Left lung (tissue), 10 donors: Measurements from ENCODE around the gene FKBP1B. TPM values are rescaled to one million over a fixed set of nuclear protein-coding genes. Genes with fewer than 3 reads are reported as not detected.
"Not testable (repeated sequence)": the region's sequence is repeated elsewhere in the genome, so short reads cannot be mapped to it uniquely, and the experiment has no call there.

Source experiments
- ATAC-seq: fragments of 200-7000 bp; cut with Tn5 transposase; one replicate; pipeline ENCODE4 v1.9.1; 2020; ENCODE audit warnings: moderate library complexity
- DNase-seq, 4 donors: peaks; one replicate each; pipeline ENCODE4 v3.0.0-alpha.2; 2013 to 2020
- H3K27ac ChIP-seq, 2 donors: fragments of 200-600 bp; sonication (generic) in 1 of 2; one replicate each; pipeline versions ENCODE4 v1.5.0 to v1.8.0; 2020 to 2021
- H3K27me3 ChIP-seq, 2 donors: fragments of 200-600 bp; sonication (generic) in 1 of 2; one replicate each; pipeline versions ENCODE4 v1.5.0 to v1.8.0; 2020 to 2021
- H3K36me3 ChIP-seq, 2 donors: fragments of 200-600 bp; sonication (generic) in 1 of 2; one replicate each; pipeline versions ENCODE4 v1.5.0 to v1.8.0; 2020 to 2021
- H3K4me1 ChIP-seq, 2 donors: fragments of 200-600 bp; one replicate each; pipeline ENCODE4 v1.8.0; 2021
- H3K4me3 ChIP-seq, 2 donors: fragments of 200-600 bp; sonication (generic) in 1 of 2; one replicate each; pipeline versions ENCODE4 v1.5.0 to v1.8.0; 2020 to 2021; ENCODE audit warnings: mild to moderate bottlenecking in 1 of 2
- H3K9me3 ChIP-seq, 2 donors: fragments of 200-600 bp; sonication (generic) in 1 of 2; one replicate each; pipeline versions ENCODE4 v1.5.0 to v1.8.0; 2020 to 2021
- intact Hi-C, 2 donors: fragments of 100-400 bp; cut with DNase I; formaldehyde crosslinking; loops; one replicate each; pipeline versions ENCODE4 v1.11.2 to v1.14.2; 2022
- polyA plus RNA-seq, 6 donors: library from polyadenylated mRNA; unstranded; fragments of 120-200 nt; gene quantifications; one replicate each; pipeline ENCODE4 v1.2.1, GENCODE V29; 2013; ENCODE audit not compliant: insufficient read length in 6 of 6
- total RNA-seq, 2 donors: library from RNA; stranded (reverse); fragmentation: NEBNext Ultra II Directional; extraction: Animal tissue kit (Norgen Biotek cat#: 25700); gene quantifications; one replicate each; pipeline ENCODE4 v1.2.1, GENCODE V29; 2021
- TF ChIP-seq, protein P1 (sequence below), 2 donors: fragments of 200-600 bp; sonication (generic) in 1 of 2; IDR thresholded peaks; one replicate each; pipeline versions ENCODE4 v1.5.0 to v1.8.0; 2021; ENCODE audit warnings: antibody characterized with exemption in 2 of 2
- donor health status: DM: no; HTN: yes; CAD: no.
- donor health status: DM: no; HTN: no; CAD: no.

Gene FKBP1B
- total and polyA plus RNA-seq, 8 donors = 9.6 to 18.7 (median 14.7) TPM

DNA sequence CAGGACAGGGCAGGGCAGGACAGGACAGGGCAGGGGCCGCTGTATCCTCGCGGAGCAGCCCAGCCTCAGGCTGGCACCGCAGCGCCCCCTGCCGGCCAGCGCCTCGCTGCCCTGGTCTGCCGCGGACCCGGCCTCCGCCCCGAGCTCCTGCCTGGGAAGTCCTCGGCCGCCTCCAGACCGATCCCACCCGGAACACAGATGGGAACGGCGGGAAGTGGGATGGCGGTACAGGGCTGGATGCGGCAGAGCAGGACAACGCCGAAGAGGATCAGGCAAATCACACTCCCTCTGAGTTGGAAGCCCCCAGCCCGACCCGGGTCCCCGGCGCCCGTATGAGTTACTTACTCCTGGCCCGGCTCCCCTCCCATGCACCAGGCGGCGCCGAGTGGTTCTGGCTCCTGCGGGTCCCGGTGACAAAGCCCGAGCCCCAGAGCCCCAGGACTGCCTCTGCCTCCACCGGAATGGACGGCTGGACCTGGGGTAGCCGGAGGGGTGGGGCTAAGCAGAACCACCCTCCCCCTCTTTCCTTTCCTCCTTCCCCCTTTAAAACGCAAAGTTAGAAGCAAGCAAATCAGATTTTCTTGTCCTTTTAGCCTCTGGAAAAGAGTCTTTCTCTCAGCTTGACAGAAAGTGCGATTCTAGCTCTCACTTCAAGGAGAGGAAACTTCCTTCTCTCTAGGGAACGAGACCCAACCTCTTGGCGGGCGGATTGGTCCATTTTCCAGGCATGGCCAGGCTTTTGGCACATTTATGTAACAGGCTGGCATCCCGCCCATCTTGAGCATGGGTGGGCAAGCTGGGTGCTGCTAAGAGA, 35.1 kb downstream of the FKBP1B start, which contains the start of gene TP53I3:
TSS of gene TP53I3 (minus strand) at position 449 of the 814 bp plus-strand sequence. CDS start 508 bp downstream, outside the sequence.
- Histone ChIP-seq H3K36me3 (peaks cover 0 to 26% of the 10 kb centered on the region in 2 donors), H3K27me3 (no peaks in the 10 kb centered on the region), H3K4me1 (peaks cover 9 to 43% of the 10 kb centered on the region in 2 donors), H3K9me3 (no peaks in the 10 kb centered on the region), H3K4me3 (peak within 1 kb of the TSS; percentile 62 to 67), H3K27ac (peak within 1 kb of the TSS; percentile 90 to 96)
- ATAC-seq (peak; percentile 94), DNase-seq (peak; percentile 91 to 100 (median 94))
- intact Hi-C loops = no loop called here
- TF ChIP-seq, protein P1, sequence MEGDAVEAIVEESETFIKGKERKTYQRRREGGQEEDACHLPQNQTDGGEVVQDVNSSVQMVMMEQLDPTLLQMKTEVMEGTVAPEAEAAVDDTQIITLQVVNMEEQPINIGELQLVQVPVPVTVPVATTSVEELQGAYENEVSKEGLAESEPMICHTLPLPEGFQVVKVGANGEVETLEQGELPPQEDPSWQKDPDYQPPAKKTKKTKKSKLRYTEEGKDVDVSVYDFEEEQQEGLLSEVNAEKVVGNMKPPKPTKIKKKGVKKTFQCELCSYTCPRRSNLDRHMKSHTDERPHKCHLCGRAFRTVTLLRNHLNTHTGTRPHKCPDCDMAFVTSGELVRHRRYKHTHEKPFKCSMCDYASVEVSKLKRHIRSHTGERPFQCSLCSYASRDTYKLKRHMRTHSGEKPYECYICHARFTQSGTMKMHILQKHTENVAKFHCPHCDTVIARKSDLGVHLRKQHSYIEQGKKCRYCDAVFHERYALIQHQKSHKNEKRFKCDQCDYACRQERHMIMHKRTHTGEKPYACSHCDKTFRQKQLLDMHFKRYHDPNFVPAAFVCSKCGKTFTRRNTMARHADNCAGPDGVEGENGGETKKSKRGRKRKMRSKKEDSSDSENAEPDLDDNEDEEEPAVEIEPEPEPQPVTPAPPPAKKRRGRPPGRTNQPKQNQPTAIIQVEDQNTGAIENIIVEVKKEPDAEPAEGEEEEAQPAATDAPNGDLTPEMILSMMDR (IDR thresholded peaks at IDR 0.05) = peak; percentile 97 to 99

GRCh38 chr2:24085200-24085489, 35.6 kb downstream of the FKBP1B start:
- Histone ChIP-seq H3K27ac (peak overlapping the region; percentile 90 to 96), H3K4me3 (peak overlapping the region; percentile 62 to 67), H3K27me3 (no peaks in the 10 kb centered on the region), H3K4me1 (peaks cover 9 to 43% of the 10 kb centered on the region in 2 donors), H3K36me3 (peaks cover 0 to 21% of the 10 kb centered on the region in 2 donors), H3K9me3 (no peaks in the 10 kb centered on the region)
- ATAC-seq (peak; percentile 1), DNase-seq (no peak)
- TF ChIP-seq, protein P1 (IDR thresholded peaks at IDR 0.05) = no peak
- intact Hi-C loops = no loop called here

DNA sequence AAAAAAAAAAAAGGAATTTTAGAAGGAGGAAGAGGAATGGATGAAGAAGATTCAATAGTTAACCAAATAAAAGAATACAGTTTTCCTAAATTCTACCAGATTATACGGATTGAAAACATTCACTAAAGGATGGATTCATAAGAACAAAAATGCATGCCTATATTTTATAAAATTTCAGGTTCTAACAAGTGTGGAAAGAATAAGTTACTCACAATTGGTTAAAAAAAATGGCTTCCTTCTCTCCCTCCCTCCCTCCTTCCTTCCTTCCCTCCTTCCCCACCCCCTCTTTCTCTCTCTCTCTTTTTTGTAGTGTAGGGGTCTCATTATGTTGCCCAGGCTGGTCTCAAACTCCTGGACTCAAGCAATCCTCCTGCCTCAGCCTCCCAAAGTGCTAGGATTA, 36.7 kb downstream of the FKBP1B start:
- peaks cover 8 to 35% of the 10 kb centered on the region in 2 donors for H3K4me1 ChIP-seq
- ATAC-seq (no peak), DNase-seq (no peak)
- intact Hi-C loops = no loop called here
- no peak overlapping the region for H3K4me3 ChIP-seq
- H3K27ac ChIP-seq = no peak overlapping the region
- H3K9me3 ChIP-seq = no peaks in the 10 kb centered on the region
- TF ChIP-seq, protein P1 (IDR thresholded peaks at IDR 0.05) = no peak
- no peaks in the 10 kb centered on the region for H3K27me3 ChIP-seq
- peaks cover 0 to 13% of the 10 kb centered on the region in 2 donors for H3K36me3 ChIP-seq

DNA sequence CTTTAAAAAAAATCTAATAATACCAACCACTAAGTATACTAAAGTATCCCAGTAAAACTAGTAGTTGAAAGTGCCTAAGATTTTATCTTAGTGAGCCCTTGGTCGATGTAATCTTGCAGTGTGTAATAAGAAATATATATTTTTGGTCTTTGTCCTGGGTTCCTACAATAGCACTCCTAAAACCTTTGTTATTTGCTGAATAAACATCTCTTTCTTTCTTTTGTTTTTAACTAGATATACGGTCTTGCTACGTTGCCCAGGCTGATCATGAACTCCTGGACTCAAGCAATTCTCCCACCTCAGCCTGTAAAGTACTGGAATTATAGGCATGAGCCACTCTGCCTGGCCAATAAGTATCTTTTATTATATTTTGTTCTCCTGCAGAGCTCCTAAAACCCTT, 37.5 kb downstream of the FKBP1B start:
- Histone ChIP-seq H3K27me3 (no peaks in the 10 kb centered on the region), H3K9me3 (no peaks in the 10 kb centered on the region), H3K36me3 (peaks cover 0 to 8% of the 10 kb centered on the region in 2 donors), H3K4me3 (no peak overlapping the region), H3K27ac (no peak overlapping the region), H3K4me1 (peaks cover 5 to 28% of the 10 kb centered on the region in 2 donors)
- intact Hi-C loops = no loop called here
- TF ChIP-seq, protein P1 (IDR thresholded peaks at IDR 0.05) = no peak
- DNase-seq = no peak
- no peak for ATAC-seq

- TF ChIP-seq, protein P1 (IDR thresholded peaks at IDR 0.05) = no peak
- intact Hi-C loops = no loop called here
These were observed 39.3 kb downstream of the FKBP1B start for GRCh38 chr2:24088821-24089359.

DNA sequence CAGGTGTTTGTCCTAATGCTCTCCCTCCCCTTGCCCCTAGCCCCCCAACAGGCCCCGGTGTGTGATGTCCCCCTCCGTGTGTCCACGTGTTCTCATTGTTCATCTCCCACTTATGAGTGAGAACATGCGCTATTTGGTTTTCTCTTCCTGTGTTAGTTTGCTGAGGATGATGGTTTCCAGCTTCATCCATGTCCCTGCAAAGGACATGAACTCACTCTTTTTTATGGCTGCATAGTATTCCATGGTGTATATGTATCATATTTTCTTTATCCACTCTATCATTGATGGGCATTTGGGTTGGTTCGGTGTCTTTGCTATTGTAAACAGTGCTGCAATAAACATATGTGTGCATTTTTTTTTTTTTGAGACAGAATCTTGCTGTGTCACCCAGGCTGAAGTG, 43.7 kb downstream of the FKBP1B start:
- H3K27me3 ChIP-seq, H3K4me3 ChIP-seq, H3K4me1 ChIP-seq, DNase-seq, H3K27ac ChIP-seq, ATAC-seq, H3K9me3 ChIP-seq, intact Hi-C loops: not testable (repeated sequence)
- H3K36me3 ChIP-seq = peaks cover 0 to 21% of the 10 kb centered on the region in 2 donors

More at GRCh38 chr2:24088821-24089359, 39.3 kb downstream of the FKBP1B start:
- no peaks in the 10 kb centered on the region for H3K27me3 ChIP-seq
- no peak for ATAC-seq
- no peak overlapping the region for H3K27ac ChIP-seq
- no peaks in the 10 kb centered on the region for H3K9me3 ChIP-seq
- no peak overlapping the region for H3K4me3 ChIP-seq
- H3K4me1 ChIP-seq = peaks cover 0 to 12% of the 10 kb centered on the region in 2 donors
- no peak for DNase-seq
- H3K36me3 ChIP-seq = no peaks in the 10 kb centered on the region

DNA sequence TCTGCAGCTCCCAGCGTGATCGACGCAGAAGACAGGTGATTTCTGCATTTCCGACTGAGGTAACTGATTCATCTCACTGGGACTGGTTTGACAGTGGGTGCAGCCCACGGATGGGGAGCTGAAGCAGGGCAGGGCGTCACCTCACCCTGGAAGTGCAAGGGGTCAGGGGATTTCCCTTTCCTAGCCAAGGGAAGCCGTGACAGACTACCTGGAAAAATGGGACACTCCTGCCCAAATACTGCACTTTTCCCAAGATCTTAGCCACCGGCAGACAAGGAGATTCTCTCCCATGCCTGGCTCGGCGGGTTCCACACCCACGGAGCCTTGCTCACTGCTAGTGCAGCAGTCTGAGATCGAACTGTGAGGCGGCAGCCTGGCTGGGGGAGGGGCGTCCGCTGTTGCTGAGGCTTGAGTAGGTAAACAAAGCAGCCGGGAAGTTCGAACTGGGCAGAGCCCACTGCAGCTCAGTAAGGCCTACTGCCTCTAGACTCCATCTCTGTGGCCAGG, 45.7 kb downstream of the FKBP1B start:
- H3K9me3 ChIP-seq, H3K27ac ChIP-seq, H3K4me3 ChIP-seq, intact Hi-C loops, ATAC-seq, H3K4me1 ChIP-seq, DNase-seq, H3K27me3 ChIP-seq: not testable (repeated sequence)
- peaks cover 0 to 21% of the 10 kb centered on the region in 2 donors for H3K36me3 ChIP-seq

- H3K27ac ChIP-seq, DNase-seq, H3K4me3 ChIP-seq, ATAC-seq, intact Hi-C loops, H3K27me3 ChIP-seq, H3K9me3 ChIP-seq, H3K4me1 ChIP-seq: not testable (repeated sequence)
- H3K36me3 ChIP-seq = peaks cover 0 to 33% of the 10 kb centered on the region in 2 donors
These were observed 51.2 kb downstream of the FKBP1B start for GRCh38 chr2:24100732-24101131.
